Breast epithelium (tissue), 3 donors: ENCODE measurements around the gene TRPV6.

Source experiments
- POLR2A ChIP-seq: fragments of 450-650 bp; IDR thresholded peaks from one replicate; pipeline ENCODE4 v1.6.1; 2016; ENCODE audit warnings: antibody characterized with exemption, mild to moderate bottlenecking, moderate library complexity
- POLR2AphosphoS5 ChIP-seq, 3 donors: sonication (generic); formaldehyde crosslinking; IDR thresholded peaks; one replicate each; pipeline ENCODE4 v1.6.1; 2017; ENCODE audit warnings: antibody characterized with exemption in 3 of 3
- TF ChIP-seq, protein P1 (sequence below), 3 donors: fragments of 450-650 bp; IDR thresholded peaks; one replicate each; pipeline ENCODE4 v1.5.1; 2016 to 2017; ENCODE audit warnings: antibody characterized with exemption in 3 of 3, mild to moderate bottlenecking in 3 of 3, moderate library complexity in 3 of 3

DNA sequence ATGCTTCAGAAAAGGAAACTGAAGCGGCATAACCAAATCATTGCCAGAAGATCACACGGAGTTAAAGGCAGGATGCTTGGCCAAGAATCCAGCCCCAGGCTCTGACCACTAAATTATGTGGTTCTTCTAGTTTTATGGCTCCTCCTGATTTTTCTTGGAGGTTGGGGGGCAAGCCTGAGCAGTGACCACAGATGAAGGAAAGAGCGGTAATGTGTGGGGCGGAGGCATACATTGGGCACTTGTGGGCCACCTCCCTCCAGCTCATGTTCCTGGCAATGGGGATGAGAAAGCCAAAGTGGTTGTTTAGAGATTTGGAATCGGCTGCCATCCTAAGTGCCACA lies 3.2 kb downstream of the TRPV6 start:
- TF ChIP-seq, protein P1, sequence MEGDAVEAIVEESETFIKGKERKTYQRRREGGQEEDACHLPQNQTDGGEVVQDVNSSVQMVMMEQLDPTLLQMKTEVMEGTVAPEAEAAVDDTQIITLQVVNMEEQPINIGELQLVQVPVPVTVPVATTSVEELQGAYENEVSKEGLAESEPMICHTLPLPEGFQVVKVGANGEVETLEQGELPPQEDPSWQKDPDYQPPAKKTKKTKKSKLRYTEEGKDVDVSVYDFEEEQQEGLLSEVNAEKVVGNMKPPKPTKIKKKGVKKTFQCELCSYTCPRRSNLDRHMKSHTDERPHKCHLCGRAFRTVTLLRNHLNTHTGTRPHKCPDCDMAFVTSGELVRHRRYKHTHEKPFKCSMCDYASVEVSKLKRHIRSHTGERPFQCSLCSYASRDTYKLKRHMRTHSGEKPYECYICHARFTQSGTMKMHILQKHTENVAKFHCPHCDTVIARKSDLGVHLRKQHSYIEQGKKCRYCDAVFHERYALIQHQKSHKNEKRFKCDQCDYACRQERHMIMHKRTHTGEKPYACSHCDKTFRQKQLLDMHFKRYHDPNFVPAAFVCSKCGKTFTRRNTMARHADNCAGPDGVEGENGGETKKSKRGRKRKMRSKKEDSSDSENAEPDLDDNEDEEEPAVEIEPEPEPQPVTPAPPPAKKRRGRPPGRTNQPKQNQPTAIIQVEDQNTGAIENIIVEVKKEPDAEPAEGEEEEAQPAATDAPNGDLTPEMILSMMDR (IDR thresholded peaks at IDR 0.05): no peak
- TF ChIP-seq POLR2A (no peak), POLR2AphosphoS5 (IDR thresholded peaks at IDR 0.05) (peak in 1 of 3 donors; percentile 12)
